Measurements from ENCODE around the gene ODC1.

ODC1 gene

GRCh38 chr2:10433947-10434885 lies 13.9 kb downstream of the ODC1 start:
- DNase-seq: no peak

GRCh38 chr2:10433264-10433946 lies 14.7 kb downstream of the ODC1 start:
- no peak for DNase-seq

GRCh38 chr2:10432311-10433181 lies 15.6 kb downstream of the ODC1 start:
- peak in 2 of 3 experiments; percentile 52 to 60 for DNase-seq

GRCh38 chr2:10431797-10432196 lies 16.3 kb downstream of the ODC1 start:
- no peak for DNase-seq

GRCh38 chr2:10430886-10431622 lies 17.1 kb downstream of the ODC1 start:
- DNase-seq: no peak

- no peak for DNase-seq
Observed at GRCh38 chr2:10428924-10429323, 19.2 kb downstream of the ODC1 start.

- DNase-seq: no peak
Observed at GRCh38 chr2:10428355-10428754, 19.8 kb downstream of the ODC1 start.

GRCh38 chr2:10427618-10427949 lies 20.5 kb downstream of the ODC1 start:
- no peak for DNase-seq

- no peak for DNase-seq
Observed at GRCh38 chr2:10426726-10427617, 21.2 kb downstream of the ODC1 start.

- no peak for DNase-seq
Observed at GRCh38 chr2:10425699-10426098, 22.4 kb downstream of the ODC1 start.

- no peak for DNase-seq
Observed at GRCh38 chr2:10424916-10425505, 23.1 kb downstream of the ODC1 start.

GRCh38 chr2:10424051-10424450 lies 24.1 kb downstream of the ODC1 start:
- no peak for DNase-seq

GRCh38 chr2:10423400-10423774 lies 24.7 kb downstream of the ODC1 start:
- no peak for DNase-seq

GRCh38 chr2:10422732-10423399 lies 25.3 kb downstream of the ODC1 start:
- no peak for DNase-seq

GRCh38 chr2:10422251-10422650 lies 25.9 kb downstream of the ODC1 start:
- DNase-seq: no peak

- no peak for DNase-seq
Observed at GRCh38 chr2:10419553-10420257, 28.4 kb downstream of the ODC1 start.

- DNase-seq: no peak
Observed at GRCh38 chr2:10417551-10418335, 30.4 kb downstream of the ODC1 start.

- no peak for DNase-seq
Observed at GRCh38 chr2:10415640-10416039, 32.5 kb downstream of the ODC1 start.

- DNase-seq: peak in 2 of 3 experiments; percentile 61 to 72
Observed at GRCh38 chr2:10415048-10415447, 33.1 kb downstream of the ODC1 start.
